ENCODE results near the gene CPNE5. TPM values are rescaled to one million over a fixed set of nuclear protein-coding genes. Genes with fewer than 3 reads are reported as not detected.

Gene CPNE5
- total RNA-seq, 1 experiment from 2014 or later: not detected

GRCh38 chr6:36884610-36885009 is 45.4 kb upstream of the CPNE5 start:
- ATAC-seq: no peak
- Histone ChIP-seq H3K27ac (ENCODE audit: low read length) (no peak overlapping the region), H3K9me2 (replicated peaks; ENCODE audit: low read length) (no peaks in the 10 kb centered on the region), H3K9ac (ENCODE audit: low read length) (no peak overlapping the region), H3K79me2 (ENCODE audit: low read length) (peaks cover 27% of the 10 kb centered on the region), H3K4me2 (ENCODE audit: low read length) (no peak overlapping the region), H3K4me3 (ENCODE audit: low read length) (no peak overlapping the region), H3K9me3 (ENCODE audit: low read length) (no peaks in the 10 kb centered on the region), H4K20me1 (ENCODE audit: low read length) (no peaks in the 10 kb centered on the region), H3K27me3 (ENCODE audit: low read length) (no peaks in the 10 kb centered on the region), H3F3A (ENCODE audit: low read length, unreplicated experiment) (no peaks in the 10 kb centered on the region), H3K36me3 (ENCODE audit: low read depth, low read length) (no peaks in the 10 kb centered on the region), H3K4me1 (ENCODE audit: insufficient read depth, low read length) (peaks cover 11% of the 10 kb centered on the region), H2AFZ (ENCODE audit: low read length) (no peak overlapping the region)
- intact Hi-C loops (cut with micrococcal nuclease): loop anchor here (1.0 to 10.0 kb wide), 5 partner anchors 10 to 320 kb away; partner anchors contain the start of genes MTCH1 and PPIL1
- no peak for DNase-seq
- no TSS peak for BruUV-seq (replicated peaks)
- TF ChIP-seq EZH2phosphoT487 (IDR thresholded peaks at IDR 0.05; ENCODE audit: borderline replicate concordance, low read length): no peak
- TF ChIP-seq, protein P1, sequence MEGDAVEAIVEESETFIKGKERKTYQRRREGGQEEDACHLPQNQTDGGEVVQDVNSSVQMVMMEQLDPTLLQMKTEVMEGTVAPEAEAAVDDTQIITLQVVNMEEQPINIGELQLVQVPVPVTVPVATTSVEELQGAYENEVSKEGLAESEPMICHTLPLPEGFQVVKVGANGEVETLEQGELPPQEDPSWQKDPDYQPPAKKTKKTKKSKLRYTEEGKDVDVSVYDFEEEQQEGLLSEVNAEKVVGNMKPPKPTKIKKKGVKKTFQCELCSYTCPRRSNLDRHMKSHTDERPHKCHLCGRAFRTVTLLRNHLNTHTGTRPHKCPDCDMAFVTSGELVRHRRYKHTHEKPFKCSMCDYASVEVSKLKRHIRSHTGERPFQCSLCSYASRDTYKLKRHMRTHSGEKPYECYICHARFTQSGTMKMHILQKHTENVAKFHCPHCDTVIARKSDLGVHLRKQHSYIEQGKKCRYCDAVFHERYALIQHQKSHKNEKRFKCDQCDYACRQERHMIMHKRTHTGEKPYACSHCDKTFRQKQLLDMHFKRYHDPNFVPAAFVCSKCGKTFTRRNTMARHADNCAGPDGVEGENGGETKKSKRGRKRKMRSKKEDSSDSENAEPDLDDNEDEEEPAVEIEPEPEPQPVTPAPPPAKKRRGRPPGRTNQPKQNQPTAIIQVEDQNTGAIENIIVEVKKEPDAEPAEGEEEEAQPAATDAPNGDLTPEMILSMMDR (conservative IDR thresholded peaks at IDR 0.05; ENCODE audit: low read depth, low read length): no peak
- no peak for TF ChIP-seq EZH2 (IDR thresholded peaks at IDR 0.05; ENCODE audit: low read length, unreplicated experiment)
- POLR2A ChIA-PET (ENCODE audit: unreplicated experiment): no interaction called here
- CTCF ChIA-PET: interaction anchor here (1.7 kb wide), 1 partner anchor 133 kb away, joined by 19 read pairs; no protein-coding TSS in a partner anchor

- no peaks in the 10 kb centered on the region for H3F3A ChIP-seq (ENCODE audit: low read length, unreplicated experiment)
Measured at GRCh38 chr6:36875250-36875633, 36.0 kb upstream of the CPNE5 start.

More at GRCh38 chr6:36875250-36875633, 36.0 kb upstream of the CPNE5 start:
- Histone ChIP-seq H3K27me3 (ENCODE audit: low read length) (no peaks in the 10 kb centered on the region), H3K9ac (ENCODE audit: low read length) (peak overlapping the region; percentile 95), H3K27ac (ENCODE audit: low read length) (peak overlapping the region; percentile 86), H3K4me3 (ENCODE audit: low read length) (peak overlapping the region; percentile 92), H3K36me3 (ENCODE audit: low read depth, low read length) (peaks cover 5% of the 10 kb centered on the region), H3K79me2 (ENCODE audit: low read length) (peaks cover 34% of the 10 kb centered on the region), H3K4me2 (ENCODE audit: low read length) (peak overlapping the region; percentile 90), H4K20me1 (ENCODE audit: low read length) (no peaks in the 10 kb centered on the region), H3K9me2 (replicated peaks; ENCODE audit: low read length) (no peaks in the 10 kb centered on the region), H2AFZ (ENCODE audit: low read length) (peak overlapping the region; percentile 90), H3K9me3 (ENCODE audit: low read length) (no peaks in the 10 kb centered on the region), H3K4me1 (ENCODE audit: insufficient read depth, low read length) (peaks cover 18% of the 10 kb centered on the region)
- BruUV-seq (replicated peaks): TSS peak; percentile 88
- ATAC-seq (no peak), DNase-seq (no peak)
- intact Hi-C loops (cut with micrococcal nuclease): no loop called here
- TF ChIP-seq EZH2phosphoT487 (IDR thresholded peaks at IDR 0.05; ENCODE audit: borderline replicate concordance, low read length) (no peak), EZH2 (IDR thresholded peaks at IDR 0.05; ENCODE audit: low read length, unreplicated experiment) (no peak)
- TF ChIP-seq, protein P1 (conservative IDR thresholded peaks at IDR 0.05; ENCODE audit: low read depth, low read length): no peak
- POLR2A ChIA-PET (ENCODE audit: unreplicated experiment): interaction anchor here (0.5 kb wide), 1 partner anchor 354 kb away, joined by 3 read pairs; no protein-coding TSS in a partner anchor
- CTCF ChIA-PET: interaction anchor here (0.7 to 1.4 kb wide), 2 partner anchors 10 to 39 kb away, joined by 3 to 6 read pairs; no protein-coding TSS in a partner anchor
